RWPE2 (cell line): ENCODE results near the gene KAT2A.

Experiments used
- ATAC-seq: fragments of 200-7000 bp; cut with Tn5 transposase; 3 replicates; pipeline ENCODE4 v1.9.1; 2021; ENCODE audit warnings: low read depth
- DNase-seq: peaks from one replicate; pipeline ENCODE4 v3.0.0-alpha.2; 2020; ENCODE audit warnings: low spot score
- H3K27ac ChIP-seq: fragments of 450-650 bp; 2 replicates; pipeline ENCODE4 v1.5.1; 2017; ENCODE audit warnings: mild to moderate bottlenecking; ENCODE audit not compliant: poor library complexity, severe bottlenecking
- H3K27me3 ChIP-seq: fragments of 250-450 bp; sonication (Bioruptor Pico); 2 replicates; pipeline ENCODE4 v1.5.1; 2021; ENCODE audit warnings: mild to moderate bottlenecking, moderate library complexity; ENCODE audit not compliant: insufficient read depth, poor library complexity, severe bottlenecking
- H3K36me3 ChIP-seq: fragments of 250-450 bp; sonication (Bioruptor Pico); 2 replicates; pipeline ENCODE4 v1.5.1; 2020; ENCODE audit warnings: low read depth, mild to moderate bottlenecking, moderate library complexity
- H3K4me1 ChIP-seq: fragments of 250-450 bp; sonication (Bioruptor Pico); 2 replicates; pipeline ENCODE4 v1.5.1; 2021; ENCODE audit warnings: mild to moderate bottlenecking, moderate library complexity; ENCODE audit not compliant: insufficient read depth, poor library complexity, severe bottlenecking
- H3K4me3 ChIP-seq: fragments of 250-450 bp; sonication (Bioruptor Pico); 2 replicates; pipeline ENCODE4 v1.5.1; 2021; ENCODE audit warnings: mild to moderate bottlenecking, moderate library complexity; ENCODE audit not compliant: severe bottlenecking
- H3K9me3 ChIP-seq: fragments of 250-450 bp; sonication (Bioruptor Pico); 2 replicates; pipeline ENCODE4 v1.5.1; 2021; ENCODE audit warnings: mild to moderate bottlenecking, moderate library complexity; ENCODE audit not compliant: severe bottlenecking
- TF ChIP-seq, protein P1 (sequence below): fragments of 450-650 bp; IDR thresholded peaks from one replicate; pipeline ENCODE4 v1.5.1; 2017; ENCODE audit warnings: mild to moderate bottlenecking, moderate library complexity; ENCODE audit not compliant: poor library complexity, severe bottlenecking

The KAT2A gene

DNA sequence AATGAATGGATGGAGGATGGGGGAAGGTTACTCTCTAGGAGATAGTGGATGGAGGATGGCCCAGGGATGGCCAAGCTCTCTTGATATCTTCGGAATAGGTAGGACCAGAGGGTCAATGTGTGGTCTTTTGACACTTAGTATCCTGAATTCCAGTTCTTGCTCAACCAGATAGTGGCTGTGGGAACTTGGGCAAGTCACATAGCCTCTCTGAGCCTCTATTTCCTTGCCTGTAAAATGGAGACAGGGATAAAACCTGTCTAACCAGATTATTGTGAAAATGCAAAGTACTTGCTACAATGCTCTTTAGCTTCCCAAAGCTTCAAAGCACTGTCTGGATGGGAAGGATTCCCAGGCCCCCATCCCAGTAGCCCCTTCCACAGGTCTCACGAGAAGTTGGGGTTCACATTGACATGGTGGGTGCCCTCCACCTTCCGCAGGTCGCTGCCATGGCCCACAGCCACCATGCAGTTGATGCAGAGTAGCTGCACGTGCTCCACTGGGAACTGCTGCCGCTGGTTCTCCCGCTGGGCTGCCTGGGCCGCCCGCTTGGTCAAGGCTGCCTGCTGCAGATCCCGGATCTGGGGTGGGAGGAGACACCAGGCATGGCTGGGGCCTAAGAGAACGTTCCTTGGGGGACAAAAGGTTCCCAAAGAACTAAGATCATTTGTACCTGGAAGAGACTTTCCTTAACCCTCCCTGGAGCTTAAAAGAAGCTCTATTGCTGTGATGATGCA, 17.8 kb downstream of the KAT2A start:
- Histone ChIP-seq H3K9me3 (no peaks in the 10 kb centered on the region), H3K36me3 (no peaks in the 10 kb centered on the region), H3K27me3 (no peaks in the 10 kb centered on the region), H3K27ac (no peak overlapping the region), H3K4me1 (no peaks in the 10 kb centered on the region), H3K4me3 (no peak overlapping the region)
- TF ChIP-seq, protein P1, sequence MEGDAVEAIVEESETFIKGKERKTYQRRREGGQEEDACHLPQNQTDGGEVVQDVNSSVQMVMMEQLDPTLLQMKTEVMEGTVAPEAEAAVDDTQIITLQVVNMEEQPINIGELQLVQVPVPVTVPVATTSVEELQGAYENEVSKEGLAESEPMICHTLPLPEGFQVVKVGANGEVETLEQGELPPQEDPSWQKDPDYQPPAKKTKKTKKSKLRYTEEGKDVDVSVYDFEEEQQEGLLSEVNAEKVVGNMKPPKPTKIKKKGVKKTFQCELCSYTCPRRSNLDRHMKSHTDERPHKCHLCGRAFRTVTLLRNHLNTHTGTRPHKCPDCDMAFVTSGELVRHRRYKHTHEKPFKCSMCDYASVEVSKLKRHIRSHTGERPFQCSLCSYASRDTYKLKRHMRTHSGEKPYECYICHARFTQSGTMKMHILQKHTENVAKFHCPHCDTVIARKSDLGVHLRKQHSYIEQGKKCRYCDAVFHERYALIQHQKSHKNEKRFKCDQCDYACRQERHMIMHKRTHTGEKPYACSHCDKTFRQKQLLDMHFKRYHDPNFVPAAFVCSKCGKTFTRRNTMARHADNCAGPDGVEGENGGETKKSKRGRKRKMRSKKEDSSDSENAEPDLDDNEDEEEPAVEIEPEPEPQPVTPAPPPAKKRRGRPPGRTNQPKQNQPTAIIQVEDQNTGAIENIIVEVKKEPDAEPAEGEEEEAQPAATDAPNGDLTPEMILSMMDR = no peak
- DNase-seq = no peak
- ATAC-seq = no peak

DNA sequence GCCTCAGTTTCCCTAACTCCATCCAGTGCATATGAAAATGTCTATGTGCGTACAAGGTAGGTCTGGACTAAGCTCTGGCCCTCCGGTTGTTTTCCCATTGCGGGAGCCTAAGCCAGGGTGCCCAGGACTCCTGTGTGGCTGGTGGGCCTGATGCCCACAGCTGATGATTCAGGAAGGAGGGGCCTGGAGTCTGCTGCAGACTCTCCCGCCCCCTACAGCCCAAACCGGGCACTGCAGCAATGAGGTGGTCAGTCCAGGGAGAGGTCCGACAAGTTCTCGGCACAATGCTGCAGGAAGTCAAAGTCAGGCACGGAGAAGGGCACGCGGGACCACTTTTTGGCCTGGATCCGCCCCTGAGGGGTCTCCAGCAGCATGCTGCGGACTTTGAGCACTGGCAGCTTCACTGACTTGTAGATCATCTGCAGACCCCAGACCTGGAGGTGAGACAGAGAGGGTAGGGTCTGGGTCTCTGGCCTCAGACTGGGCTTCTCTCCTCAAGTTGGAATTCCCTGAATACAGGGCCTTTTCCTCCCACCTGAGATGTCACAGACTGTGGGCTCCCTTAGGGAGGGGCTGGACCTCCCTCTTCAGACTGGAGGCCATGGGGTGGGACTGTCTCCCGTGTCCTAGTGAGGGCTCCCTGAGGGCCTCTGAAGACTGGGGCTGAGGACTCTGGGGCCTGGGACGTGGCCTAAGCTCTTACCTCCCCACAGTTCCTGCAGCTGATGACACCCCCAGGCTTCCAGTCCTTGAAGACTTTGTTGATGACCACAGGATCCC, 19.5 kb downstream of the KAT2A start:
- DNase-seq = no peak
- Histone ChIP-seq H3K4me3 (no peak overlapping the region), H3K36me3 (no peaks in the 10 kb centered on the region), H3K27me3 (peaks cover 11% of the 10 kb centered on the region), H3K27ac (no peak overlapping the region), H3K9me3 (no peaks in the 10 kb centered on the region), H3K4me1 (no peaks in the 10 kb centered on the region)
- ATAC-seq = peak; percentile 31; the same call in 1 of the 3 replicates
- TF ChIP-seq, protein P1 = peak; percentile 58

GRCh38 chr17:42098730-42099399, 22.3 kb downstream of the KAT2A start:
- no peak overlapping the region for H3K4me3 ChIP-seq
- ATAC-seq = peak; percentile 18; the same call in 1 of the 3 replicates
- H3K36me3 ChIP-seq = no peaks in the 10 kb centered on the region
- no peak for DNase-seq
- no peaks in the 10 kb centered on the region for H3K9me3 ChIP-seq
- TF ChIP-seq, protein P1 = no peak
- H3K4me1 ChIP-seq = no peaks in the 10 kb centered on the region
- peaks cover 11% of the 10 kb centered on the region for H3K27me3 ChIP-seq
- H3K27ac ChIP-seq = no peak overlapping the region

GRCh38 chr17:42097691-42098631, 23.2 kb downstream of the KAT2A start, which contains the start of gene ZNF385C:
ZNF385C (minus strand) TSS chr17:42098473; CDS start chr17:42063056, 35,417 bp downstream.
- DNase-seq = no peak
- ATAC-seq = peak; percentile 56
- no peak within 1 kb of the TSS for H3K4me3 ChIP-seq

More at GRCh38 chr17:42097691-42098631, 23.2 kb downstream of the KAT2A start, which contains the start of gene ZNF385C:
- no peaks in the 10 kb centered on the region for H3K36me3 ChIP-seq
- no peaks in the 10 kb centered on the region for H3K4me1 ChIP-seq
- H3K27ac ChIP-seq = no peak within 1 kb of the TSS
- no peaks in the 10 kb centered on the region for H3K9me3 ChIP-seq
- H3K27me3 ChIP-seq = peaks cover 11% of the 10 kb centered on the region
- TF ChIP-seq, protein P1 = no peak
